ENCODE measurements around the gene OSGEP. TPM values are rescaled to one million over a fixed set of nuclear protein-coding genes. Genes with fewer than 3 reads are reported as not detected.

OSGEP gene
- total RNA-seq: 33.0 and 62.1 TPM in 2 replicates

DNA sequence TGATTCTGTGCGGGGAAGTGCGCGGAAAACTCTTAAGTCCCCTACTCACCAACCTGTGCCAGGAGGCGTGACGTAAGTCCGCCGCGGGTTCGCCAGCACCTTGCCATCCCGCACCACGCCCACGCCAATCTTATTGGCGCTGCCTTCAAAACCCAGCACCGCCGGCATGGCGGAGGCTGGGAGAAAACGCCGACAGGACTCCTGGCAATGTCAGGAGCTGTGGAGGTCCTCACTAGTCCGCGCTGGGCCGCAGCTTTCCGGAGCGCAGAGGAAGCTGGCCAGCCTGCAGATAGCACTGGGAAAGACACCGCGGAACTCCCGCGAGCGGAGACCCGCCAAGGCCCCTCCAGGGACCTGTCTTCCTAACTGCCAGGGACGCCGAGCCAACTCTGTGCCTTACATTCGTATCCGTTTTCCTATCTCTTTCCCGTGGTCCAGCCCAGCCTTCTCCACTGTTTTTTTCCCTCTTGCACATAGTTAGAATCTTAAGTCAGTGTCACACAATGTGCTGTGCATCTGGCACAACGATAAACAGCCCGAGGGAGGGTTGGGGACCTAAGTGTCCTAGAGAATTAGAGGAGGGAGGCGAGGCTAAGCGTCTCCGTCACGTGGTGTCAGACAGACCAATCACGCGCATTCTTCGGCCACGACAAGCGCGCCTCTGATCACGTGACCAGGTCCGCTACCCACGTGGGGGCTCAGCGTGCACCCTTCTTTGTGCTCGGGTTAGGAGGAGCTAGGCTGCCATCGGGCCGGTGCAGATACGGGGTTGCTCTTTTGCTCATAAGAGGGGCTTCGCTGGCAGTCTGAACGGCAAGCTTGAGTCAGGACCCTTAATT lies at the start of gene OSGEP, which contains the start of gene APEX1:
Gene OSGEP (minus strand): TSS at position 297 of the 839 bp plus-strand sequence. CDS start 129 bp downstream, at position 168.
Gene APEX1 (plus strand): TSS at position 711 of the 839 bp plus-strand sequence. CDS start 420 bp downstream, outside the sequence.

DNA sequence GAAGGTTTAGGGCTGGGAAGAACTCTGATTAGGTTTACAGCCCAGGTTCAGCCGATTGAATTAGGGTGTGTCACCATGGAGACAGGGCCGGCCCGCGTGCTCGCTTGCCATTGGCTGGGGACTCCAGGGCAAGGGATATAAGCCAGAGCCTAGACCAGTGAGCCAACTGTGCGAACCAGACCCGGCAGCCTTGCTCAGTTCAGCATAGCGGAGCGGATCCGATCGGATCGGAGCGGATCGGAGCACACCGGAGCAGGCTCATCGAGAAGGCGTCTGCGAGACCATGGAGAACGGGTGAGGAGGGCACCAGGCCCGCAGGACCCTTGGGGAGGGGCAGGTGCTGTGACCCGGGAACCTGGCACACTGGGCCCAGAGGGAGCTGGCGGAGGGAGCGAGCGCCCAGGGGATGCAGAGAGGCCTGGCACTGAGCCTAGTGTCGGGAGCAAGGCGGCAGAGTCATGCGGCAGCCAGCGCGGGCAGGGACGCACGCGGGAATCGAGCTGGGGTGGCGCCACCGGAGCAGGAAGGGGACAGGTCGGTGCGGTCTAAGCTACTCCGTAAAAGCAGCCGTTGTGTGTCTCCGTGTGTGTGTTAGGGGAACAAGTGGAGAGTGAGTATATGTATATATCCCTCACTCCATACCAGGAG lies 14.8 kb upstream of the OSGEP start, which contains the start of gene PNP:
Gene PNP (plus strand): TSS at position 165 of the 648 bp plus-strand sequence. CDS start 119 bp downstream, at position 284.

DNA sequence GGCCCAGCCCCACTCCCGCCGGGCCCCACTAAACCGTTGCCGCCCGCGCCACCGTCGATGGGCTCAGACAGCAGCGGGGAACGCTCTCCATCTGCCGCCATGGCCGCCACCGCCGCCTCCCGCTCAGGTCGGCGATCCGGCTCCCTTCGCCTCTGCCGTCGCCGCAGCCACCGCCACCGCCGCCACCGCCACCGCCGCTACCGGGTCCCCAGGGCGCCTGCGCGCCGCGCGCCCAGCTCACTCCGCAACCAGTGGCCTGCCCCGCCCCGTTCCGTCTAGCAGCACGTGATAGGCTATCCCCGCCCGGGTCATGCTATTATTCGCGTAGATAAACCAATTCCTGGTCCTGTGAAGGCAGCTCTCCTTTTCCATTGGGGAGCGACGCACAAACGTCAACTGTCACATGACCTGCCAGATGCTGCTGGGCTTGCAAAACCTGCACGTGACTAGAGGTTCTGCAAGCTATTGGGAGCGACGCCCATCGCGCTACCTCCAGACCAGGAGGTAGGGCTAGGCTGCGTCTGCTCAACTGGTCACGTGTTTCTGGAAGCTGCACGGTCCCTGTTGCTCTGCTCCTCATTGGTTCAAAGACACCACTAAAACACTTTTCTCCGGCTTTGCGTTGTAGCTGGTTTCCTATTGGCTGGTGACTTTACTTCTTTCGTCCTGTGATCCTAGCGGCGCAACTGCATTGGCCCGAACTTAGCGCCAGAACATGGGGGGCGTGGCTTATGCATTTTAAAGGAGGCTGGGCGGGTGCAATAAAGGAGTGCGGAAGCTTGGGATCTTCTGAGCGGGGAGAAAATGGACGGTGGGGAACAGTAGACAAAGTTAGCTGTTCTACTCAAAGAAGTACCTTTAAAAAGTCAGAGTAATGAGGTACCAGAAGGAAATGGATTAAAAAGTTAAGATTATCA lies 6.9 kb upstream of the OSGEP start, which contains the start of gene PIP4P1:
Gene PIP4P1 (minus strand): TSS at position 210 of the 917 bp plus-strand sequence. CDS start 109 bp downstream, at position 101.

DNA sequence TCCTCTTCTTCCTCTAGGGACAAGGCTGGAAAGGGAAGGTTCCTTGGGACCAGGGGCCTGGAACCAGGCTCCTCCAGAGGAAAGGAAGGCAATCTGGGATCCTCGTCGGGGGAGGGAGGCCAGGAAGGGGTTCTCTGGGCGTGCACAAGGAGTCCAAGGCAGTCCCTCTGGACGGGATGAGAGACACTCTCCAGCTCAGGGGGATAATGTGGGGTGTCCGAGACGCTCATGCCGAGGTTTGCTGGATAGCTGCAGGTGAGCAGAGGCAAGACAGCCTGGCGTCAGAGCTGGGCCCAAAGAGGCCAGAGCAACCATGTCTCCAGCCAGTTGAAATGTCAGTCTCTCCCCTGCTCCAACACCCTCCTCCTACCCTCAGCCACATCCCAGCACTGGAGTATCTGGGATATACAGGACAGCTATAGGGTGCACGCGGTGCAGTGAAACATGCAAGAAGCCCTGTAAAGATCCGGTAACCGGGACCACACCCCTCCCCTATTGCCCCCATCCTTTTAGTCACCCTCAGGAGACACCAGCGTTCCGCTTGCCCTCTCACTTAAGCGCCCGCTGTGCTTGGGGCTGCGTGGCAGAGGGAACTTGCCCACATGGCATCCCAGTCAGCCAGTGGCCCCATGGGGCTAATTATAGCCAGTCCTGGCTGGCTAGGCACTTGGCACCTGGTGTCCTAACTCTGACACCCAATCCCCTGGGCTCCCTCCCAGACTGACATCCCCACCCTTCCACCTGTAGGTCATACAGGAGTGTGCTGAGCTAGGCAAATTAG lies 18.8 kb downstream of the OSGEP start, which contains the start of gene KLHL33:
Gene KLHL33 (minus strand): TSS at position 585 of the 781 bp plus-strand sequence. CDS start 355 bp downstream, at position 230.

DNA sequence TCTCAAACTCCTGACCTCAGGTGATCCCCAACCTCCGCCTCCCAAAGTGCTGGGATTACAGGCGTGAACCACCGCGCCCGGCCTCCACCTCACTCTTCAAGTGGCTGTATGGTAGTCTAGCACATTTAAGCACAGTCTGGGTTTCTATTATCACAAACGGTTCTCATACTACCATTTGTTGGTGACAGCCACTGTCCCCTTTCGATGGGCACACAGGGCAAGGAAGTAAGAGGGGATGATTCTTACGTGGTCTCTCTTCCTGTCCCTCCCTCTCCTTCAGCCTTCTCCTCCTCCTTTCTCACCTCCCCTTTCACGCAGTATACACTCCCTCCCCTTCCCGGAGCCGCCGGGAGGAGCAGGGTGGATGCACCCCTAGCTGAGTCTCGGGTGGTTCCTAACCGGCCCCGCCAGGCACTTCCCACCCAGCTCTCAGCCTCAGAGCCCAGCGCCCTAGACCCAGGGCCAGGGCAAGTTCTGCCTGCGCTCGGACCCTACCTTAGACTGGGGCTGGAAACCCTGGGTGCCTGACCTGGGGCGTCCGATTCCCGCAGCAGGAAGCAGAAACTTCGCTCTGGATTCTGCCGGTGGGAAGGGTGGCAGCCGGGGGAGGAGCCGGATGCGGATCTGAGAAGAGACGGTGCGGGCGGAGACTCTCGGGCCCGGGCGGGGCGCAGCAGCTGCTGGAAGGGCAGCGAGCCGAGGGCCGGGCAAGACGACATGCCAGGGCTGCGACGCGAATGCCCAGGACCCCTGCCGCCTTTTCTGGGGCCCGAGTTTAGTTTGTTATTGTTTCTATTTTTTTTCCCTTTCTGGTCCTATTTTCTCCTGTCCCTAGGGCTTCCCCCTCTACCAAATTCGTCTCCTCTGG lies 41.5 kb downstream of the OSGEP start, which contains the start of gene TEP1:
Gene TEP1 (minus strand): TSS at position 626 of the 868 bp plus-strand sequence. CDS start 5,062 bp downstream, outside the sequence.

Other genes starting within 250 kb of the OSGEP start
- not detected in 2 replicates for gene OR11H6, start 231.1 kb downstream of the OSGEP start, total RNA-seq
- not detected in 2 replicates for gene OR11H7, start 225.8 kb downstream of the OSGEP start, total RNA-seq
- not detected in 2 replicates for gene OR11H4, start 215.5 kb downstream of the OSGEP start, total RNA-seq
- 10.4 and 11.2 TPM in 2 replicates for gene TTC5, start 148.9 kb downstream of the OSGEP start, total RNA-seq
- gene CCNB1IP1, start 121.5 kb downstream of the OSGEP start, total RNA-seq: 39.8 and 56.3 TPM in 2 replicates
- gene PARP2, start 111.2 kb downstream of the OSGEP start, total RNA-seq: 6.2 and 19.1 TPM in 2 replicates
- gene TEP1, start 41.3 kb downstream of the OSGEP start, total RNA-seq: 10.6 and 15.5 TPM in 2 replicates
- 0.25 TPM in 1 of 2 replicates, not detected in the other for gene KLHL33, start 18.6 kb downstream of the OSGEP start, total RNA-seq
- 186 and 208 TPM in 2 replicates for gene APEX1, start 414 bp upstream of the OSGEP start, total RNA-seq
- 18.9 and 20.2 TPM in 2 replicates for gene PIP4P1, start 6.6 kb upstream of the OSGEP start, total RNA-seq
- gene PNP, start 14.6 kb upstream of the OSGEP start, total RNA-seq: 32.2 and 90.8 TPM in 2 replicates
- gene RNASE10, start 50.7 kb upstream of the OSGEP start, total RNA-seq: not detected in 2 replicates
- not detected in 2 replicates for gene RNASE9, start 106.2 kb upstream of the OSGEP start, total RNA-seq
- 0.33 TPM in 1 of 2 replicates, not detected in the other for gene RNASE11, start 133.2 kb upstream of the OSGEP start, total RNA-seq
- not detected in 2 replicates for gene RNASE12, start 136.6 kb upstream of the OSGEP start, total RNA-seq
- gene OR6S1, start 186.9 kb upstream of the OSGEP start, total RNA-seq: not detected in 2 replicates
- 7.2 and 11.3 TPM in 2 replicates for gene RNASE4, start 229.7 kb upstream of the OSGEP start, total RNA-seq
- 2.7 and 4.6 TPM in 2 replicates for gene ANG, start 234.0 kb upstream of the OSGEP start, total RNA-seq

Measured in mesangial cell (primary cell).